C4-2B (cell line): Measurements from ENCODE around the gene FBXW9.

ENCODE experiments used
- ZFX ChIP-seq: fragments of 450-650 bp; IDR thresholded peaks from 2 replicates; pipeline ENCODE4 v1.6.1; 2017
- TF ChIP-seq, protein P1 (sequence below): fragments of 450-650 bp; conservative IDR thresholded peaks from 2 replicates; pipeline ENCODE4 v1.5.1; 2017; ENCODE audit warnings: mild to moderate bottlenecking

- TF ChIP-seq, protein P1, sequence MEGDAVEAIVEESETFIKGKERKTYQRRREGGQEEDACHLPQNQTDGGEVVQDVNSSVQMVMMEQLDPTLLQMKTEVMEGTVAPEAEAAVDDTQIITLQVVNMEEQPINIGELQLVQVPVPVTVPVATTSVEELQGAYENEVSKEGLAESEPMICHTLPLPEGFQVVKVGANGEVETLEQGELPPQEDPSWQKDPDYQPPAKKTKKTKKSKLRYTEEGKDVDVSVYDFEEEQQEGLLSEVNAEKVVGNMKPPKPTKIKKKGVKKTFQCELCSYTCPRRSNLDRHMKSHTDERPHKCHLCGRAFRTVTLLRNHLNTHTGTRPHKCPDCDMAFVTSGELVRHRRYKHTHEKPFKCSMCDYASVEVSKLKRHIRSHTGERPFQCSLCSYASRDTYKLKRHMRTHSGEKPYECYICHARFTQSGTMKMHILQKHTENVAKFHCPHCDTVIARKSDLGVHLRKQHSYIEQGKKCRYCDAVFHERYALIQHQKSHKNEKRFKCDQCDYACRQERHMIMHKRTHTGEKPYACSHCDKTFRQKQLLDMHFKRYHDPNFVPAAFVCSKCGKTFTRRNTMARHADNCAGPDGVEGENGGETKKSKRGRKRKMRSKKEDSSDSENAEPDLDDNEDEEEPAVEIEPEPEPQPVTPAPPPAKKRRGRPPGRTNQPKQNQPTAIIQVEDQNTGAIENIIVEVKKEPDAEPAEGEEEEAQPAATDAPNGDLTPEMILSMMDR: no peak
- TF ChIP-seq ZFX: no peak
Measured at GRCh38 chr19:12668346-12668745, 28.1 kb downstream of the FBXW9 start.
